CD4-positive, alpha-beta T cell (primary cell): ENCODE results near the gene GNB3. TPM values are rescaled to one million over a fixed set of nuclear protein-coding genes. Genes with fewer than 3 reads are reported as not detected.

Source experiments
- ATAC-seq: fragments of 200-7000 bp; cut with Tn5 transposase; one replicate; pipeline ENCODE4 v1.10.0; 2022; ENCODE audit warnings: mild to moderate bottlenecking; ENCODE audit not compliant: poor library complexity
- CTCF ChIA-PET: fragments of 350-600 bp; sonication (Branson Sonifier 250); formaldehyde crosslinking; loops from one replicate; lab custom pipeline; 2021; ENCODE audit warnings: antibody characterized with exemption, inconsistent platforms; lab: Charles Lee
- POLR2A ChIA-PET: fragments of 350-600 bp; sonication (Branson Sonifier 250); formaldehyde crosslinking; loops from one replicate; lab custom pipeline; 2021; ENCODE audit warnings: antibody characterized with exemption, inconsistent platforms; lab: Charles Lee
- DNase-seq, 14 experiments: peaks; one replicate each; pipeline ENCODE4 v3.0.0-alpha.2; 2013 to 2020; ENCODE audit warnings: mixed read lengths in 2 of 14
- H3K27ac ChIP-seq, 2 donors: one replicate each; pipeline versions ENCODE4 v1.5.1 to v1.7.0; 2013; ENCODE audit warnings: low read length in 2 of 2, low read depth in 1 of 2, mild to moderate bottlenecking in 1 of 2
- H3K27me3 ChIP-seq, 2 experiments: 1 replicate in 1 of 2; 2 replicates in 1 of 2; pipeline versions ENCODE4 v1.6.1 to v1.7.0; 2013; ENCODE audit warnings: low read length in 2 of 2, control low read depth in 1 of 2, mild to moderate bottlenecking in 1 of 2, moderate library complexity in 1 of 2; ENCODE audit not compliant: insufficient read depth in 2 of 2, control insufficient read depth in 1 of 2
- H3K36me3 ChIP-seq: one replicate; pipeline ENCODE4 v1.6.1; 2013; ENCODE audit warnings: low read length, control low read depth; ENCODE audit not compliant: insufficient read depth
- H3K4me1 ChIP-seq: one replicate; pipeline ENCODE4 v1.6.1; 2013; ENCODE audit warnings: low read length, control low read depth; ENCODE audit not compliant: insufficient read depth
- H3K4me3 ChIP-seq: one replicate; pipeline ENCODE4 v1.5.1; 2013; ENCODE audit warnings: mild to moderate bottlenecking, low read length, moderate library complexity
- H3K9me3 ChIP-seq, 2 experiments: 1 replicate in 1 of 2; 2 replicates in 1 of 2; pipeline versions ENCODE4 v1.6.1 to v1.7.0; 2013; ENCODE audit warnings: low read length in 2 of 2, mild to moderate bottlenecking in 2 of 2, control low read depth in 1 of 2, moderate library complexity in 1 of 2; ENCODE audit not compliant: control insufficient read depth in 1 of 2, insufficient read depth in 1 of 2
- H3K27ac Mint-ChIP-seq: one replicate; pipeline ENCODE4 v1.8.0; 2020; ENCODE audit warnings: mixed read lengths
- H3K27me3 Mint-ChIP-seq: one replicate; pipeline ENCODE4 v1.8.0; 2021; ENCODE audit warnings: mixed read lengths
- H3K36me3 Mint-ChIP-seq: one replicate; pipeline ENCODE4 v1.8.0; 2021; ENCODE audit warnings: low read depth, mixed read lengths
- H3K4me1 Mint-ChIP-seq: one replicate; pipeline ENCODE4 v1.8.0; 2021; ENCODE audit warnings: low read depth, mixed read lengths
- H3K4me3 Mint-ChIP-seq: one replicate; pipeline ENCODE4 v1.8.0; 2020; ENCODE audit warnings: mild to moderate bottlenecking, mixed read lengths
- H3K9me3 Mint-ChIP-seq: one replicate; pipeline ENCODE4 v1.8.0; 2020; ENCODE audit warnings: mixed read lengths
- intact Hi-C, 2 experiments: fragments of 100-400 bp; cut with DNase I in 1 of 2; cut with micrococcal nuclease in 1 of 2; formaldehyde crosslinking; loops; one replicate each; pipeline versions ENCODE4 v1.15.1 to v1.9.0; 2023 to 2025; cut with DNase I, micrococcal nuclease
- total RNA-seq, 174 experiments: library from RNA in 2 of 174; stranded (reverse) in 2 of 174; gene quantifications; one replicate each; pipeline ENCODE4 v1.2.3 and lab custom pipeline; 2021 to 2026
- TF ChIP-seq, protein P1 (sequence below): fragments of 200-600 bp; IDR thresholded peaks from one replicate; pipeline ENCODE4 v1.8.0; 2022; ENCODE audit warnings: antibody characterized with exemption, mild to moderate bottlenecking

The GNB3 gene
- total RNA-seq, 2 experiments from 2014 or later: 0.75 to 0.85 TPM

DNA sequence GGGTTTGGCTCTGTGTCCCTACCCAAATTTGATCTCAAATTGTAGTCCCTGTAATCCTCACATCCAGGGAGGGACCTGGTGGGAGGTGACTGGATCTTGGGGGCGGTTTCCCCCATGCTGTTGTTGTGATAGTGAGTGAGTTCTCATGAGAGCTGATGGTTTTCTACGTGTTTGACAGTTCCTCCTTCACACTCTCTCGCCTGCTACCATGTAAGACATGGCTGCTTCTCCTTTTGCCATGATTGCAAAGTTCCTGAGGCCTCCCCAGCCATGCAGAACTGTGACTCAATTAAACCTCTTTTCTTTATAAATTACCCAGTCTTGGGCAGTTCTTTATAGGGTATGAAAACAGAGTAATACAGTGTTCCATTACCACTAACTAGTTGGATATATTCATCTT is 53.6 kb downstream of the GNB3 start:
- Histone ChIP-seq H3K9me3 (no peaks in the 10 kb centered on the region), H3K36me3 (no peaks in the 10 kb centered on the region), H3K27ac (no peak overlapping the region), H3K4me3 (no peak overlapping the region), H3K4me1 (peaks cover 18% of the 10 kb centered on the region), H3K27me3 (no peaks in the 10 kb centered on the region)
- POLR2A ChIA-PET: no interaction called here
- H3K4me1 Mint-ChIP-seq: peaks cover 13% of the 10 kb centered on the region
- DNase-seq (no peak), ATAC-seq (no peak)
- H3K27ac Mint-ChIP-seq: no peak overlapping the region
- H3K4me3 Mint-ChIP-seq: no peak overlapping the region
- CTCF ChIA-PET: interaction anchor here (1.5 kb wide), 1 partner anchor 22 kb away, joined by 7 read pairs; the partner anchor contains the start of gene SPSB2
- no peaks in the 10 kb centered on the region for H3K27me3 Mint-ChIP-seq
- TF ChIP-seq, protein P1, sequence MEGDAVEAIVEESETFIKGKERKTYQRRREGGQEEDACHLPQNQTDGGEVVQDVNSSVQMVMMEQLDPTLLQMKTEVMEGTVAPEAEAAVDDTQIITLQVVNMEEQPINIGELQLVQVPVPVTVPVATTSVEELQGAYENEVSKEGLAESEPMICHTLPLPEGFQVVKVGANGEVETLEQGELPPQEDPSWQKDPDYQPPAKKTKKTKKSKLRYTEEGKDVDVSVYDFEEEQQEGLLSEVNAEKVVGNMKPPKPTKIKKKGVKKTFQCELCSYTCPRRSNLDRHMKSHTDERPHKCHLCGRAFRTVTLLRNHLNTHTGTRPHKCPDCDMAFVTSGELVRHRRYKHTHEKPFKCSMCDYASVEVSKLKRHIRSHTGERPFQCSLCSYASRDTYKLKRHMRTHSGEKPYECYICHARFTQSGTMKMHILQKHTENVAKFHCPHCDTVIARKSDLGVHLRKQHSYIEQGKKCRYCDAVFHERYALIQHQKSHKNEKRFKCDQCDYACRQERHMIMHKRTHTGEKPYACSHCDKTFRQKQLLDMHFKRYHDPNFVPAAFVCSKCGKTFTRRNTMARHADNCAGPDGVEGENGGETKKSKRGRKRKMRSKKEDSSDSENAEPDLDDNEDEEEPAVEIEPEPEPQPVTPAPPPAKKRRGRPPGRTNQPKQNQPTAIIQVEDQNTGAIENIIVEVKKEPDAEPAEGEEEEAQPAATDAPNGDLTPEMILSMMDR: no peak
- no peaks in the 10 kb centered on the region for H3K36me3 Mint-ChIP-seq
- no peaks in the 10 kb centered on the region for H3K9me3 Mint-ChIP-seq
- intact Hi-C loops: loop anchor here in 1 of 2 experiments (5.0 kb wide), 1 partner anchor 42 kb away; the partner anchor contains the start of genes CDCA3 and USP5

Other genes with a start within 250 kb of the GNB3 start
- gene CHD4, start 233.5 kb upstream of the GNB3 start, total RNA-seq: 100 to 1,000 TPM; 288 to 292 TPM
- gene LPAR5, start 205.0 kb upstream of the GNB3 start, total RNA-seq: 1 to 10 TPM; 2.8 to 3.0 TPM
- gene ACRBP, start 193.5 kb upstream of the GNB3 start, total RNA-seq: under 1 TPM; 0.58 to 0.95 TPM
- 10 to 100 TPM; 13.8 to 17.4 TPM for gene ING4, start 177.8 kb upstream of the GNB3 start, total RNA-seq
- 10 to 100 TPM; 67.6 TPM for gene ZNF384, start 151.6 kb upstream of the GNB3 start, total RNA-seq
- gene PIANP, start 140.1 kb upstream of the GNB3 start, total RNA-seq: under 1 TPM; 0.87 to 0.99 TPM
- 1 to 10 TPM; 9.4 to 9.6 TPM for gene COPS7A, start 116.9 kb upstream of the GNB3 start, total RNA-seq
- gene MLF2, start 87.8 kb upstream of the GNB3 start, total RNA-seq: 100 to 1,000 TPM; 114 to 121 TPM
- gene PTMS, start 74.6 kb upstream of the GNB3 start, total RNA-seq: 1 to 10 TPM; 1.5 to 1.9 TPM
- 1 to 10 TPM in 1 of 2 experiments, under 1 TPM in 1; 0.82 to 1.4 TPM for gene LAG3, start 68.4 kb upstream of the GNB3 start, total RNA-seq
- gene CD4, start 51.4 kb upstream of the GNB3 start, total RNA-seq: 100 to 1,000 TPM; 134 to 136 TPM
- gene GPR162, start 19.1 kb upstream of the GNB3 start, total RNA-seq: not detected
- 1 to 10 TPM; 2.5 to 4.1 TPM for gene P3H3, start 12.5 kb upstream of the GNB3 start, total RNA-seq
- under 1 TPM; 0.80 to 0.89 TPM for gene CDCA3, start 10.4 kb downstream of the GNB3 start, total RNA-seq
- gene USP5, start 11.2 kb downstream of the GNB3 start, total RNA-seq: 10 to 100 TPM; 31.8 to 33.4 TPM
- 10 to 100 TPM; 46.8 to 48.7 TPM for gene TPI1, start 26.6 kb downstream of the GNB3 start, total RNA-seq
- gene SPSB2, start 32.4 kb downstream of the GNB3 start, total RNA-seq: 1 to 10 TPM; 3.2 to 3.3 TPM
- 1 to 10 TPM; 3.2 to 4.7 TPM for gene LRRC23, start 63.9 kb downstream of the GNB3 start, total RNA-seq
- gene ENO2, start 73.7 kb downstream of the GNB3 start, total RNA-seq: 100 to 1,000 TPM in 1 of 2 experiments, 10 to 100 TPM in 1; 85.6 to 103 TPM
- gene ATN1, start 87.0 kb downstream of the GNB3 start, total RNA-seq: 10 to 100 TPM; 28.7 to 29.6 TPM
- not detected for gene RNU7-1, start 102.9 kb downstream of the GNB3 start, total RNA-seq
- gene C12orf57, start 103.1 kb downstream of the GNB3 start, total RNA-seq: 100 to 1,000 TPM; 305 to 311 TPM
- 10 to 100 TPM; 79.0 to 83.5 TPM for gene PTPN6, start 110.4 kb downstream of the GNB3 start, total RNA-seq
- gene PHB2, start 129.7 kb downstream of the GNB3 start, total RNA-seq: 100 to 1,000 TPM; 138 to 147 TPM
- gene EMG1, start 130.0 kb downstream of the GNB3 start, total RNA-seq: 10 to 100 TPM; 33.9 to 34.8 TPM
- gene LPCAT3, start 177.6 kb downstream of the GNB3 start, total RNA-seq: 10 to 100 TPM; 11.8 to 14.8 TPM
- gene C1S, start 219.8 kb downstream of the GNB3 start, total RNA-seq: 1 to 10 TPM; 3.8 to 4.6 TPM